Thymus (tissue), 11 donors: ENCODE data around the gene FAT2. TPM values are rescaled to one million over a fixed set of nuclear protein-coding genes. Genes with fewer than 3 reads are reported as not detected.
"Not testable (repeated sequence)": the region's sequence is repeated elsewhere in the genome, so short reads cannot be mapped to it uniquely, and the experiment has no call there.

Experiments
- DNase-seq, 9 donors: peaks; one replicate each; pipeline ENCODE4 v3.0.0-alpha.2; 2013; ENCODE audit warnings: low spot score in 9 of 9, low read depth in 6 of 9, missing footprints in 1 of 9
- H3K27ac ChIP-seq, 2 donors: one replicate each; pipeline ENCODE4 v1.5.1; 2013; ENCODE audit warnings: control low read depth in 1 of 2, low read depth in 1 of 2, low read length in 1 of 2, mild to moderate bottlenecking in 1 of 2, moderate library complexity in 1 of 2
- H3K27me3 ChIP-seq, 2 donors: one replicate each; pipeline ENCODE4 v1.5.1; 2013; ENCODE audit warnings: low read length in 1 of 2; ENCODE audit not compliant: control insufficient read depth in 2 of 2, insufficient read depth in 1 of 2
- H3K36me3 ChIP-seq, 2 donors: one replicate each; pipeline ENCODE4 v1.5.1; 2013; ENCODE audit warnings: low read length in 1 of 2, mild to moderate bottlenecking in 1 of 2, moderate library complexity in 1 of 2; ENCODE audit not compliant: control insufficient read depth in 2 of 2, insufficient read depth in 2 of 2
- H3K4me1 ChIP-seq, 2 donors: one replicate each; pipeline ENCODE4 v1.5.1; 2013; ENCODE audit warnings: low read length in 2 of 2; ENCODE audit not compliant: control insufficient read depth in 2 of 2, insufficient read depth in 2 of 2
- H3K4me3 ChIP-seq, 2 donors: one replicate each; pipeline ENCODE4 v1.5.1; 2013; ENCODE audit warnings: low read length in 2 of 2, control low read depth in 1 of 2, mild to moderate bottlenecking in 1 of 2
- H3K9me3 ChIP-seq, 2 donors: one replicate each; pipeline ENCODE4 v1.5.1; 2013; ENCODE audit warnings: low read length in 1 of 2, mild to moderate bottlenecking in 1 of 2; ENCODE audit not compliant: control insufficient read depth in 2 of 2, insufficient read depth in 1 of 2
- WGBS: extraction: QIAGEN DNeasy Blood & Tissue Kit; methylation state at CpG from one replicate; pipeline ENCODE4 v1.1.7; 2013; 5-methylcytosine and 5-hydroxymethylcytosine counted together
- polyA plus RNA-seq: library from polyadenylated mRNA; stranded (reverse); fragments of 200-250 nt; gene quantifications from one replicate; pipeline ENCODE4 v1.2.3, GENCODE V29; 2013
- total RNA-seq: library from RNA; stranded (reverse); fragments of 120-200 nt; gene quantifications from one replicate; pipeline ENCODE4 v1.2.4, GENCODE V29; 2013
- donor health status: healthy.

FAT2 gene
- total and polyA plus RNA-seq, 2 donors: 2.7 to 5.1 TPM

- H3K27me3 ChIP-seq, H3K27ac ChIP-seq, H3K36me3 ChIP-seq, H3K9me3 ChIP-seq, DNase-seq, H3K4me3 ChIP-seq: not testable (repeated sequence)
- 95% methylated on average over 1 of the region's 1 CpG for WGBS
- peaks cover 0 to 21% of the 10 kb centered on the region in 2 donors for H3K4me1 ChIP-seq
Measured at GRCh38 chr5:151579146-151579545, 12.0 kb downstream of the FAT2 start.

DNA sequence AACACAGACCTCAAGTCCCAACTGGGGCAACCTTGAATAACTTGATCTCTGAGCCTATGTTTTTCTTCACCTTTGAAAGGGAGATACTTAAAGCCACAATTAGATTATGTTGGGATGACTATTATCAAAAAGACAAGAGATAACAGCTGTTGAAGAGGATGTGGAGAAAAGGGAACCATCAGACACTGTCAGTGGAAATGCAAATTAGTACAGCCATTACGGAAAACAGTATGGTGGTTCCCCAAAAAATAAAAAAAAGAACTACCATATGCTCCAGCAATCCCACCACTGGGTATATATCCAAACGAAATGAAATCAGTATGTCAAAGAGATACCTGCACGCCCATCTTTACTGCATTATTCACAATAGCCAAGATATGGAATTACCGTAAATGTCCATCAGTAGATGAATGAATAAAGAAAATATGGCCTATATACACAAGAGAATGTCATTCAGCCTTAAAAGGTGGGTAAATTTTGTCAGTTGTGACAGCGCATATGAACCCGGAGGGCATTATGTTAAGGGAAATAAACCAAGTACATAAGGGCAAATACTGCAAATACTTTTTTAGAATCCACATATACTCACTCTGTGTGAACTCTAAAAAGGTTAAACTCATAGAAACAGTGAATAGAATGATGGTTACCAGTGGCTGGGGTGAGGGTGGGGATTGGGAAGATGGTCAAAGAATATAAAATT, 12.7 kb downstream of the FAT2 start:
- no peak overlapping the region for H3K27ac ChIP-seq
- no peak for DNase-seq
- peaks cover 0 to 21% of the 10 kb centered on the region in 2 donors for H3K4me1 ChIP-seq
- 97% methylated on average over 6 of the region's 6 CpGs for WGBS
- no peak overlapping the region for H3K4me3 ChIP-seq
- H3K9me3 ChIP-seq: no peaks in the 10 kb centered on the region
- H3K36me3 ChIP-seq: no peaks in the 10 kb centered on the region
- H3K27me3 ChIP-seq: no peaks in the 10 kb centered on the region

DNA sequence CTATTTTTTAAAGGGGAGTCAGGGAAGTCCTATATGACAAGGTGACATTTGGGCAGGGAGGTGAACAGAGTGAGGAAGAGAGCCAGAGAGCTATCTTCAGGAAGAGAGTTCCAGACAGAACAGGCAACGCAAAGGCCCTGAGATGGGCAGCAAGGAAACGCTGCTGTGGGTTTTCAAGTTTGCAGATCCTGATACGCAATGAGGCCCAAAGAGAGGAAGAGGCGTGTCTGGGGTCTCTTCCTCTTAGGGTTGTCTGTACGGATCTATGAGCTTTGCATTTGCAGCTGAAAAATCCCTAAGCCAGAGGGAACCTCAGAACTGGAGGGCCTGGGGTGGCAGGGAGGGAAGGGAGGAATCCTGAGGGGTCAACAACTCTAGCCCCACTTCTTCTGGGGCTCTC, 13.6 kb downstream of the FAT2 start:
- Histone ChIP-seq H3K4me3 (no peak overlapping the region), H3K36me3 (no peaks in the 10 kb centered on the region), H3K27me3 (no peaks in the 10 kb centered on the region), H3K9me3 (no peaks in the 10 kb centered on the region), H3K4me1 (peaks cover 0 to 27% of the 10 kb centered on the region in 2 donors), H3K27ac (peak overlapping the region; percentile 7 to 60)
- 12% methylated on average over 5 of the region's 5 CpGs for WGBS
- peak in 5 of 9 donors; percentile 3 to 50 (median 15) for DNase-seq

DNA sequence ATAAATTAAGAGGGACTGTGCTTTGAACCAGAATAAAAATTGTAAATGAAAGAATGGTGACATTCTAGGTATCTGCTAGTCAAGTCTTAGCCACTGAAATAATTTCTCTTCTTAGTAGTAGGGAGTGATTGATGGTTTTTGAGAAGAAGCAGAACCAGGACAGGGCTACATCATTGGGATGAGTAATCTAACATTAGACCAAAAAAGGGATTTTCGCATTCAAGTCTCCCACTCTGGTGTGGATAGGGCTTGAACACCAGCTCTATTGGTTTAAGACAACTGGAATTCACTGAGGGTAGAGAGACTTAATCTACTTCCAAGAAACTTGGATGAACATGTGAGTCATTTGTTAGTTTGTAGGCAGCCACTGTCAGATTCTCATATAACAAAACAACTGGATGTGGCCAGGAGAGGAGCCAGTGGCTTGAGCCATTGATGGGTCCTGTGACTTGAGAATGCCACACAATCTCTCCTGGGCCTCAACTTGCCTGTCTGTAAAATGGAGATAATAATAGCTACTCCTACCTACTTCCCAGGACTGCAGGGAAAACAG, 16.6 kb downstream of the FAT2 start:
- Histone ChIP-seq H3K4me3 (no peak overlapping the region), H3K4me1 (peaks cover 0 to 28% of the 10 kb centered on the region in 2 donors), H3K27me3 (no peaks in the 10 kb centered on the region), H3K27ac (no peak overlapping the region), H3K36me3 (no peaks in the 10 kb centered on the region), H3K9me3 (no peaks in the 10 kb centered on the region)
- DNase-seq: no peak
- WGBS: 97% methylated on average over 1 of the region's 1 CpG

- 92% methylated on average over 8 of the region's 8 CpGs for WGBS
- Histone ChIP-seq H3K36me3 (no peaks in the 10 kb centered on the region), H3K9me3 (peaks cover 0 to 3% of the 10 kb centered on the region in 2 donors), H3K4me1 (peaks cover 0 to 26% of the 10 kb centered on the region in 2 donors), H3K27ac (peak overlapping the region in 1 of 2 donors; percentile 4), H3K4me3 (no peak overlapping the region), H3K27me3 (no peaks in the 10 kb centered on the region)
- DNase-seq: no peak
Measured at GRCh38 chr5:151572657-151573368, 18.3 kb downstream of the FAT2 start.

DNA sequence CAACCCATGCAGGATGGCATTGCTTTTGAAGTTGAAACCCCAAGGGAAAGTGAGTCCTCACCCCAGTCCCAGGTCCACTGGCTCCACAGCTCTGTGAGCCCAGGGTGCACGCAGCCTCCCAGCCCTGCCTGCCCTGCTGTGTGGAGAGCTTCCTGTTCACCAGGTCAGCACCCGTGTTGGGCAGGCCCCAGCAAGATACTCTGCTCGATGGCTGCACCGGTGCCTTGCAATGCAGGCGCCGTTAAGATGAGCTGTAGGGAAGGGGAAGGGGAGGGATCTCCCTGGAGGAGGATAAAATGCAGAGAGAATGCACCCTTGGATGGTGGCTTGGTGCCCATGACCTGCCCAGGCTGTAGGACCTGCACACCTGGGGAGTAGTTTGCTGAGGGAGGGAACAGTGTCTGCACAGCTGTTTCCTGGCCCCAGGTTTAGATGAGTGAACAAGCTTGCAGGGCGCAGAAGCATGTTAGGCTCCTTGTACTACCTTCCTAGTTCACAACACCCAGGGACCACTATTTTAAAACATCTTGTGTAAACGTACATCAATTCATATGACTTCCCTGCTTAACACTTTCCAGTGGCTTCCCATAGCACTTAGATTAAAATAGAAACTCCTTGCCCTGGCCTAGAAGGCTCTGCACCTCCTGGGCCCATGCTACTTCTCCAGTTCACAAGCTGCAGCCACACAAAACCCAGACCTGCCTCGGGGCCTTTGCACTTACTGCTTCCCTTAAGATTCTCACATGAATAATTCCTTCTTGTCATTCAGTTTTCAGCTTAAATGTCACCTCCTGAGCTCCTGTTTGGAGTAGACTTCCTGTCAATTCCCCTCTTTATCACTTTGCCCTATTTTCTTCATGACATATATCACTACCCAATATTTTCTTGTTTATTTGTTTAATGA, 19.6 kb downstream of the FAT2 start:
- no peaks in the 10 kb centered on the region for H3K27me3 ChIP-seq
- H3K36me3 ChIP-seq: no peaks in the 10 kb centered on the region
- H3K9me3 ChIP-seq: peaks cover 0 to 3% of the 10 kb centered on the region in 2 donors
- H3K4me1 ChIP-seq: peaks cover 0 to 18% of the 10 kb centered on the region in 2 donors
- no peak overlapping the region for H3K27ac ChIP-seq
- DNase-seq: no peak
- H3K4me3 ChIP-seq: no peak overlapping the region
- 83% methylated on average over 9 of the region's 9 CpGs for WGBS

DNA sequence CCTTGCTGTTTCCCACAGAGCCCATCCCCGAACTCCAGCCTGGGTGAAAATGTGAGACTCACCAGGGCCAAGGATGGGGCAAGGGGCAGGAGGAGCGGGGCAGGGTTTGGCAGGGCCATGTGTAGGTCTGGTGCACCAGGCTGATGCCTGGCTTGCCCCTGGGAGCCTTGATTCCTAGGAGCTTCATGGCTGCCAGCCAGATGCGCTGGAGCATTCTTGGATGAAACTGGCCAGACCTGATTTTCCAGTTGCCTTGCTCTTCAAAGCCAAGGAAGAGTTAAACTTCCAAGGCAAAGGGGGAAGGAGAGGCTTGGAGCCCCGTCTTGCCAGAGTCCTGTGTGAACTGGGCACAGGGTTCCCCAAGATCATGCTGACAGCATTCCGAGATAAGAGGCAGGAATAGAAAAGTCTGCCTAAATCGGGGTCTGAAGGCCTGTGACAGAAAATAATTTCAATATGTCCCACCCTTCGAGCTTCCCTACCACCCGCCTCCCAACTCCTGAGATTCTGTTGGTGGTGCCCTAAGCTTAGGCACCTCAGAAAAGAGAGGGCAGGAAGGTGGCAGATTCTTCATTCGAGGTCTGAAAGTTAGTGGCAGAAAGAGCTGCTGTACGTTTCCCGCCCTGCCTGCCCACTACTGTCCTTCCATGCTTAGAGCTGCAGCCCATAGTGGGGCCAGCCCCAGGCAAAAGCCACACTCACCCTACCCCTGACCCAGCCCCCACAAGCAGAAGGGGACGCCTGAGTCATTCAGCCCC, 20.4 kb downstream of the FAT2 start:
- Histone ChIP-seq H3K27ac (peak overlapping the region in 1 of 2 donors; percentile 17), H3K9me3 (peaks cover 0 to 3% of the 10 kb centered on the region in 2 donors), H3K36me3 (no peaks in the 10 kb centered on the region), H3K4me3 (no peak overlapping the region), H3K27me3 (no peaks in the 10 kb centered on the region), H3K4me1 (peaks cover 0 to 18% of the 10 kb centered on the region in 2 donors)
- 92% methylated on average over 12 of the region's 12 CpGs for WGBS
- peak in 1 of 9 donors; percentile 28 for DNase-seq

- WGBS: 84% methylated on average over 2 of the region's 2 CpGs
- Histone ChIP-seq H3K27me3 (no peaks in the 10 kb centered on the region), H3K36me3 (no peaks in the 10 kb centered on the region), H3K4me1 (peaks cover 0 to 18% of the 10 kb centered on the region in 2 donors), H3K4me3 (no peak overlapping the region), H3K9me3 (peaks cover 0 to 3% of the 10 kb centered on the region in 2 donors), H3K27ac (peak overlapping the region in 1 of 2 donors; percentile 17)
- no peak for DNase-seq
Measured at GRCh38 chr5:151570058-151570457, 21.1 kb downstream of the FAT2 start.
